GM08714 (cell line): Measurements from ENCODE around the gene PNLDC1.
"Not testable (repeated sequence)": the region's sequence is repeated elsewhere in the genome, so short reads cannot be mapped to it uniquely, and the experiment has no call there.

Experiments used
- H3K4me3 ChIP-seq: fragments of 200-500 bp; sonication (Bioruptor generic); 2 replicates; pipeline ENCODE4 v1.5.1; 2014; ENCODE audit warnings: mild to moderate bottlenecking, low read length, inconsistent platforms
- ZNF274 ChIP-seq: IDR thresholded peaks from 2 replicates; pipeline ENCODE4 v1.6.1; 2012; ENCODE audit warnings: mild to moderate bottlenecking, low read depth, low read length

PNLDC1 gene

DNA sequence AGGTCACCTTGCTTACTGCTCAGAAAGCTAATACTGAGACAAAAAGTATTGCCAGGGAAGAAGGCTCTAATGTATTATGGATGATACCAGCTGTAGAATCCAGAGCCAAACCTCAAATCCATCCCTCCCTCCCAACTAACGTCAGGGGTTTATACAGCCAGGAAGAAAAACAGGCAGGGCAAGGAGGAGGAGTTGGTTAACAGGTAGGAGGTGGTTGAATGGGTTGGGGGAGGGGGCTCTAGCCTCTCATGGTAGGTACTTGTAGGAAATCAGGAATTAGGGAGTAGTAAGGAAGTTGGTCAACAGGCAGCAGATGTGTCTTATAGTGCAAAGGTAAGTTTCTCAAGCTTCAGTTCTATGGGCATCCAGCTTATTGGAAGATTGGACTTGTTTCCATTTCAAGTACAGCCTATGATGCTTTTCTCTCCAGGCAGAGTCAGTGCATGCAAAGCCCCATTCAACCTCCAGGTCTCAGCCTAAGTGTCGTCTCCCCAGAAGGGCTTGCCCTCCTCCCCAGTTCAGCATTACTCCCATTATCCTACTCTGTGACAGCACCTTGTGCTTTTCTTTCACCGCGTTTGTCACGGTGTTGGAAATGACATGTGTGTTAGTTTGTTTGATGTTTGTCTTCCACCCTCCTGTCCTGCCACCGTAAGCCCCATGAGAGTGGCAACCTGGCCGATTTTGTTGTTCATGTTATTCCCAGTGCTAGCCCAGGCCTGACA, 38.1 kb downstream of the PNLDC1 start:
- no peak overlapping the region for H3K4me3 ChIP-seq
- TF ChIP-seq ZNF274, result no peak

DNA sequence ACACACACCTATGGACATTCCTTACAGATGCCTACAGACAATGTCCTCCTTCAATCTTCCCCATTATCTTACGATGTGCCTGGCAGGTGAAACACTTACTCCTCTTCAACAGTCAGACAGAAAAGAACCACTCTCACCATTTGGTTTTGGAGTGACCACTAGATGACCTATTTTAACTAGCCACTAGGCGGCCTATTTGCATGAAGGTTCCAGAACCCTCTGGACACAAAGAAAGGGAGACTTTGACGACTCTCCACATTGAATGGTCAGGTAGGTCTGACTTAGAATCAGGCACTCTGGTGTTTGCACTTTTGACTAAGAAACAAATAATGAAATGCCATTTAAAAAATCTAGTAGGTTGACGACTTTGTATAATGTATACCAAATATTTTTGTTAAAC, 42.0 kb downstream of the PNLDC1 start:
- no peak overlapping the region for H3K4me3 ChIP-seq
- TF ChIP-seq ZNF274, result no peak

DNA sequence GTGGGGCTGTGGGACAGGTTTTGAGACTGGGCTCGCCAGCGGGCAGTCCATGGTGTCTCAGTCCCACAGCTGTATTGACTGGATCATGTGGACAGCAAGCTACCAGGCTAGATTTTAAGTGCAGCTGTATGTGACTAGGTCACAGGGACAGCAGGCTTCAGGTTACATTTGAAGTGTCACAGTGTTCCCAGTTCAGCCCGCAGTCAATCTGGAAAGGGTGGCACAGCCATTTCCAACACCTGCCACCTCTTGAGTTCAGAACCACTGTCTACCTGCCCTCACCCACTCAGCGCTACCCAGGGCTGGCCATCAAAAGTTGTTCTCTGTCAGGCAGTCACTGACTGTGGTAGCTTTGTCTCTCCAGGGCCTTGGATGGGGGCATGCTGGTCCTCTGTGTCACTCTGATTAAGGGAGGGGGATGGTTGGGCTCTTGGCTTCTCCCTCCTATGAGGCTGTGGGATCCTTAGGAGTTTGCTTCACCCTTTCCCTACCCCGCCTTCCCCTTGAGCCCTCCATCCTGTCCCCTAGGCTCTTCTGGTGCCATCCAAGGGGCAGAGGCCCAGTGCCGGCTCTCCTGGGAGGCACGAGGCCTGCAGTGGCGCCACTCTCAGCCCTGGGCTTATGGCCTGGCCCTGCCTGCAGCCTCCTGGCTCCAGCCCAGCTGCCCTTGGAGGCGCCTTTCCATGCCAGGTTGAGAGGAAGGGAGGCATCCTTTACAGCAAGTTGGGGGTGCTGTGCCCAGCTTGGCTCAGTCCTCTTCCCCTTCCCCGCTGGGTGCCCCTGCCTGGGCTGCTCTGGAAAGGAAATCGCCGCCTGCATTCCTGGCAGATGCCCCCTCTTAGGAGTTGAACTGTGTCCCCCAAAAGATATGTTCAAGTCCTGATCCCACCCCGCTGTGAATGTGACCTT, 44.9 kb downstream of the PNLDC1 start:
- H3K4me3 ChIP-seq, result no peak overlapping the region

DNA sequence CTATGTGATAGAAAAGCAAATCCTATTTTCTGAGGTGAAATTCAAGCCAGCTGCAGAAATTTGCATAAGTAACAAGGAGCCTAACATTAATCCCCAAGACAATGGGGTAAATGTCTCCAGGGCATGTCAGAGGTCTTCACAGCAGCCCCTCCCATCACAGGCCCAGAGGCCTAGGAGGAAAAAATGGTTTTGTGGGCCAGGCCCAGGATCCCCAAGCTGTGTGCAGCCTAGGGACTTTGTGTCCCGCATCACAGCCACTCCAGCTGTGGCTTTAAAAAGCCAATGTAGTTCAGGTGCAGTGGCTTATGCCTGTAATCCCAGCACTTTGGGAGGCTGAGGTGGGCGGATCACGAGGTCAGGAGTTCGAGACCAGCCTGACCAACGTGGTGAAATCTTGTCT, 48.5 kb downstream of the PNLDC1 start:
- H3K4me3 ChIP-seq, result not testable (repeated sequence)

More for the DNA sequence above, 44.9 kb downstream of the PNLDC1 start:
- TF ChIP-seq ZNF274, result no peak

DNA sequence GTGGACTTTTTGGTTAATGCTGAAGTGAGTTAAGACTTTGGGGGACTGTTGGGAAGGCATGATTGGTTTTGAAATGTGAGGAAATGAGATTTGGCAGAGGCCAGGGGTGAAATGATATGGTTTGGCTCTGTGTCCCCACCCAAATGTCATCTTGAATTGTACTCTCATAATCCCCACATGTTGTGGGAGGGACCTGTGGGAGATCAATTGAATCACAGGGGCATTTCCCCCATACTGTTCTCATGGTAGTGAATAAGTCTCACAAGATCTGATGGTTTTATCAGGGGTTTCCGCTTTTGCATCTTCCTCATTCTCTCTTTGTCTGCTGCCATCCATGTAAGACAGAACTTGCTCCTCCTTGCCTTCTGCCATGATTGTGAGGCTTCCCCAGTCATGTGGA, 49.8 kb downstream of the PNLDC1 start:
- not testable (repeated sequence) for H3K4me3 ChIP-seq

DNA sequence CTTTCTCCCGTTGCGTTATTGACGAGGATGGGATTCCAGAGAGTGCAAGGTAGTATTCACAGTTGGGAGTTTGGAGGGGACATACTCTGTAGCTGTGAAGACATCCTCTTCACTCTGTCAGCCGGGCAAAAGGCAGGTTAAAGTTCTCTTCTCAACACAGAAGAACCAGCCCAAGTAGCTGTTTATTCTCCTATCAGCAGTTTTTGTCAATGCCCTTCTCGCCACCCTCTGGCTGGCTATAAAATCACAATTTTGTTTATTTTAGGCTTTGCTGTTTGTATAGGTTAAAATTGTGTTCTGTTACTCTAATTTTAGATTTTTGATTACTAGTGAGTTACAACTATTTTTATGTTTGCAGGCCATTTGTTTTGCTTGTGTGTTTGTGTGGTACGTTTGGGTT, 52.8 kb downstream of the PNLDC1 start:
- TF ChIP-seq ZNF274, result no peak
- no peak overlapping the region for H3K4me3 ChIP-seq

DNA sequence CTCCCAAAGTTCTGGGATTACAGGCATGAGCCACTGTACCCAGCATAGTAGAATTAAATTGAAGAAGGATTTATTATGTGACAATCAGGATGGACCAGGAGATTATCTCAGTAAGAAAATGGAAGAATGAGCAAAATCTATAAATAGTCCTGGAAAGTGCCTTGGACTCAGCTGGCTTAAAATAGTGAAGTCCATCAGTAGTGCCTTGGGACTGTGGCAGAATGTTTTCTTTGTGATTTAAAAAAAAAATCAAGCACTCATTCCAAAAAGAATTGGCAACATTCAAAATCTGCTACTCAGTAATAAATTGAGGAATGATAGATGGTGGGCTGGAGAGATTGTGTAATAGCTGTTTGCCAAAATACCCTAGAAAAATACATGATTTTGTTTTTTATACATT, 53.7 kb downstream of the PNLDC1 start:
- no peak for TF ChIP-seq ZNF274

DNA sequence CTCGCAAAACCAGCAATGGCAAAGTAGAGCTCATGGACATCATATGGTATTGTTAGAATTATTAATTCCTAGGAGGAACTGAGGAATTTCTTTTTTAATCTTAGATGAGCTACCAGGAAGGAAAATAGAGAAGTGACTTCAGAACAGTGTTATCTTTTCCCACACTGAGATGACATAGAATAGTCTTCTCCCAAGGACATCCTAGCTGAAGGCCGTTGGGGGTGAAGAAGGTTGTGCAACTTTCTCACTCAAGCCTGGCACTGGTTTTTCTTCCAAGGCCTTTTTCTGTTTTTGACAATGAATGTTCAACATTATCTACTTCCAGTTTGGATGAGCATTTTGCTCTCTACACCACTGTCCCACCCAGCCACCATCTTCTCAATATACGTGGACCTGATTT, 54.9 kb downstream of the PNLDC1 start:
- TF ChIP-seq ZNF274, result no peak
- no peak overlapping the region for H3K4me3 ChIP-seq

More for the DNA sequence above, 53.7 kb downstream of the PNLDC1 start:
- no peak overlapping the region for H3K4me3 ChIP-seq

DNA sequence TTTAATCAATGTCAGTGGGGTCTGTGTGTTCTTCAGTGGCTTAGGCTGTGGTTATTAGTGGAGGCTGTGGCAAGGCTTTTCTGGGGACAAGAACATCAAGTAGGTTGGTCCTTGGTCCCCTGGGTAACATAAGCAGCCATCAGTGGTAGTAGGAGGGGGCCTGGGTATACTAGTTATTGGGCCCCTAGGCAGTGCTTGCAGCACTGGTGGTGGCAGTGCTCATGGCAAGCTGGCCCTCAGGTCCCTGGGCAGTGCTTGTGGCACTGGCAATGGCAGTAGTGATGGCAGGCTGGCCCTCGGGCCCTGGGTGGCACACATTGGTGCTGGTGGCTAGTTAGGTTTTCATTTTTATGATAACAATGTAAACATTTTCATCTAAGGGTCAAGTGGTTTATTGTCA, 58.2 kb downstream of the PNLDC1 start:
- TF ChIP-seq ZNF274, result no peak
- no peak overlapping the region for H3K4me3 ChIP-seq

DNA sequence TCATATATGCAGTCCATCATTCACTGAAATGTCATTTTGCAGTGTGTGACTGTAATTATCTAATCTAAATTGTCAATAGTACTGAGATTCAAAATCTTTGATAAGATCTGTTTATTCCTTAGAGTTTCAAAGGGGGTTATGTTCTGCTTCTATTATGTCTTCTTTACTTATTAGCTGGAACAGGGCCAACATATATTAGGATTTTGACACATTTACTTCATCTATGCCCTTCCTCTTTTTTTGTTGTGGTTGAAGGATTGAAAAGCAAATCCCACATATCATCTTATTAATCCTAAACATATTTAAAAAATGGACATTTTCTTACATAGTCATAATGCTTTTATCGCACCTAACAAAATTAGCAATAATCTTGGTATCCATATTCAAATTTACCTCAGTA, 60.4 kb downstream of the PNLDC1 start:
- no peak overlapping the region for H3K4me3 ChIP-seq
- no peak for TF ChIP-seq ZNF274

DNA sequence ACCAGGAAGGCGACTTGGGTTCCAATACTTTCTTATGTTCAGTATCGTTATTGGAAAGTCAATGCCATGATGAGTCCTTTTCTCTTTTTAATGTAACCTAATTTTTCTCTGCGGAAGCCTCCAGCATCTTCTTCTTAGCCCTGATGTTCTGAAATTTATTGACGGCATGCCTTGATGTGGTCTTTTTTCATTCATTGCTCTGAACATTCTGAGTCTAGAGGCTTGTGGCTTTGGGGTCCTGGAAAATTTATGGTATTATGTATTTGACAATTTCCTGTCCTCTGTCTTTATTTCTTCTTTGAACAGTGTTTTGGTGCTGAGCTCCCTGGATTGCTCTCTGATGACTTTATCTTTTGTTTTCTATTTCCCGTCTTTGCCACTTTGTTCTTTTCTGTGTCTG, 62.0 kb downstream of the PNLDC1 start:
- no peak overlapping the region for H3K4me3 ChIP-seq
- TF ChIP-seq ZNF274, result no peak

DNA sequence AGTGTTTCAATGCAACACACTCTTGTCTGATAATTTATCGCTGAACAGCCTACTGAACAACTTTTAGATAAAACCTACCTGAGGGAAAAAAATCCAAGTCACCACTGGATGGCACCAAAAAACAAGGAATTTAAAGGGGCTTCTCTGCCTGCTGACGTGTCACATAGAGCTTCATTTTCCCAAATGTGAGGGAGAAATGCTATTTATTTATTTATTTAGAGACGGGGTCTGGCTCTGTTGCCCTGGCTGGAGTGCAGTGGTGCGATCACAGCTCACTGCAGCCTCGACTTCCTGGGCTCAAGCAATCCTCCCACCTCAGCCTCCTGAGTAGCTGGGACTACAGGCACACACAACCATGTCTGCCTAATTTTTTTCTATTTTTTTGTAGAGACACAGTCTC, 63.3 kb downstream of the PNLDC1 start:
- H3K4me3 ChIP-seq, result not testable (repeated sequence)

DNA sequence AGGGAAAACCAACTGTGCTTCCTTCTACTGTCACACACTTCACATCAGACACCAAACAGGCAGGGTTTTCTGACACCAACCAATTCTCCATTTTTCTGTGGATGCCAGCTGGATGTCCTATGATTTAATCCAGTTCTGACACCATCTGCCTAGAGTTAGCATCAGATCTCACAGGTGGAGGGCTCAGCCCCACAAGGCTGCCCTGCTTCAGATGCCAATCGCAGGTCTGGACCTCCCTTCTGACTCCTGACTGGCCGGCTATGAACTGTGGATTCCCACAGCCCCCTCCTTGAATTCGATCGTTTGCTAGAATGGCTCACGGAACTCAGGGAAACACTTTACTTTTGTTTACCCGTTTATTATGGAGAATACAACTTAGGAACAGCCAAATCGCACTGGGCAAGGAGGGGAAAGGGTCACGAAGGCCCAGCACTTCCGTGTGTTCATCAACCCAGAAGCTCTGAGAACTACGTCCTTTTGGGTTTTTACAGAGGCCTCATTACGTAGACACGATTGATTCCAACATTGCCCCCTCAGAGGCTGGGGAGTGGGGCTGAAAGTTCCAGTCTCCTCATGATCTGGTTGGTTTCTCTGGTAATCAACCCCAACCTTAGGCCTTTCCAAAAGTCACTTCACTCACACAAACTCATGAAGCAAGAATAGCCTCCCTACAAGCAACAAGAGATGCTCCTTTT, 65.3 kb downstream of the PNLDC1 start:
- no peak overlapping the region for H3K4me3 ChIP-seq
- no peak for TF ChIP-seq ZNF274

DNA sequence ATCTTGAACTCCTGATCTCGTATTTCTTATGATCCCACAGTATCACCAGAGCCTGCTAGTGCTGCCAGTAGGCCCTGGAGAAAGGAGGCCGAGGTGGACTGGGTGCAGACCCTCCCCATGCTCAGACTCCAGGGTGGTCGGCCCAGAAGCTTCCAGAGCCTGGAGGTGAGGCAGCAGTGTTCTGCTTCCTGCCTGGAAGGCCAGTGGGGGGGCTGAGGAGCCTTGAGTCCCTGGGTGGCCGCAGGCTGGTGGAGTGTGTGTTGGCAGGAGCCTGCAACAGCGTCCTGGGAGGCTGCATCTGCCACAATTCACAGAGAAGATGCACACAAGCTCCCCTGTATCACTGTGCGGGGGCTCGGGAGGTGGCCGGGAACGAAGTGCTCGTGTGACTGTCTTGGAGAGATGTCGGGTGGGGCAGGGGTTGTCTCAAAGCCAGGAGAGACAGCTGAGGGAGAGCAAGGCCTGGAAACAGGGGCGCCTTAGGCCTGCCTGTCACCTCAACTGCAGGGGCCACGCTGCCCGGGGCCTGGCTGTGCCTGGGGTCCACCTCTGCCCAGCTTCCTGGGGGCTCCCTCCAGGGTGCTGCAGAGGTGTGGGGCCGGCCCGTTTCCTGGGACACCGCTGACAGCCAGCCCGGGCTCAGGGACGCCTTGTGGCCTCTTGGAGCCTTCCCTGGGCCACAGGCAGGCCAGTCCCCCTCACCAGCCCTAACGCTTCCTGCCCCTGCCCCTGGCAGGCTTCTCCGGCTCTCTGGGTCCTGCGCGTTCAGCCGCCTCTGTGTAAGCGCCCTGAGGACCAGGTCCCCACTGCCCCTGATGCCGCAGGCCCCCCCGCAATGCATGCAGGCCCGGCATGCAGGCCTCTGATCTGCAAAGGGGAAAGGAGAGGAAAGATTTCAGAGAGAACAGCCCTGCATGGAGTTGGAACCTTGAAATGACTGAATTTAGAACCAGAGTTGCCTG, 66.5 kb downstream of the PNLDC1 start:
- TF ChIP-seq ZNF274, result no peak
- H3K4me3 ChIP-seq, result no peak overlapping the region
